K562 (cell line): Measurements from ENCODE around the gene BLCAP. TPM values are rescaled to one million over a fixed set of nuclear protein-coding genes. Genes with fewer than 3 reads are reported as not detected.

Source experiments
- ATAC-seq: fragments of 200-7000 bp; cut with Tn5 transposase; 3 replicates; pipeline ENCODE4 v1.9.1; 2020; ENCODE audit warnings: moderate library complexity
- BruUV-seq: library from RNA; stranded (reverse); fragments of 400-500 nt; replicated peaks from 2 replicates; lab custom pipeline; 2021; lab: Mats Ljungman, UMichigan
- CTCF ChIA-PET: fragments of 300-600 bp; formaldehyde crosslinking; extraction: SDS; loops from one replicate; lab custom pipeline; 2021; ENCODE audit warnings: low intra/inter-chr PET ratio; lab: Yijun Ruan, JAX
- POLR2A ChIA-PET: fragments of 300-600, 350-650 bp; sonication (Branson Sonifier 250); formaldehyde crosslinking; extraction: SDS; loops from one replicate; lab custom pipeline; 2021; ENCODE audit warnings: antibody characterized with exemption, inconsistent platforms; lab: Yijun Ruan, JAX
- DNase-seq, 4 experiments: peaks; one replicate each; pipeline versions ENCODE4 v3.0.0 to v3.0.0-alpha.2; 2011 to 2018; ENCODE audit warnings: low spot score in 3 of 4, mixed read lengths in 3 of 4; ENCODE audit errors: extremely low read depth in 1 of 4
- FAIRE-seq: peaks from 2 replicates; lab custom pipeline; 2011; peaks lifted over from hg19 to GRCh38; lab: Jason Lieb, UNC
- H2AFZ ChIP-seq: 2 replicates; pipeline ENCODE4 v1.6.0; 2011; ENCODE audit warnings: low read depth, low read length, control low read depth, inconsistent platforms
- H3K27ac ChIP-seq: fragments of 200-600 bp; 3 replicates; pipeline ENCODE4 v1.8.0; 2011; ENCODE audit warnings: low read depth, mild to moderate bottlenecking, control low read depth, inconsistent platforms, low read length, moderate library complexity, mixed read lengths; ENCODE audit errors: extremely low read depth
- H3K27me3 ChIP-seq, 2 experiments: fragments of 300-600 bp in 1 of 2; 2 replicates in 1 of 2; 3 replicates in 1 of 2; pipeline versions ENCODE4 v1.6.0 to v1.8.0; 2011; ENCODE audit warnings: inconsistent platforms in 2 of 2, low read length in 2 of 2, mild to moderate bottlenecking in 1 of 2, mixed read lengths in 1 of 2, moderate library complexity in 1 of 2; ENCODE audit not compliant: control insufficient read depth in 2 of 2, insufficient read depth in 2 of 2
- H3K36me3 ChIP-seq: fragments of 300-600 bp; 3 replicates; pipeline ENCODE4 v1.8.0; 2011; ENCODE audit warnings: mild to moderate bottlenecking, low read length, inconsistent platforms; ENCODE audit not compliant: control insufficient read depth, insufficient read depth
- H3K4me1 ChIP-seq, 2 experiments: fragments of 200-600 bp in 1 of 2; replicated peaks in 1 of 2; 2 replicates in 1 of 2; 3 replicates in 1 of 2; pipeline versions ENCODE4 v1.5.1 to v1.8.0; 2011; ENCODE audit warnings: inconsistent platforms in 2 of 2, low read length in 2 of 2, mild to moderate bottlenecking in 1 of 2, mixed read lengths in 1 of 2, moderate library complexity in 1 of 2; ENCODE audit not compliant: control insufficient read depth in 2 of 2, insufficient read depth in 2 of 2
- H3K4me2 ChIP-seq: 2 replicates; pipeline ENCODE4 v1.6.1; 2011; ENCODE audit warnings: low read length, control low read depth, inconsistent platforms, mixed read lengths; ENCODE audit not compliant: insufficient read depth
- H3K4me3 ChIP-seq: fragments of 200-600 bp; sonication (generic), shearing (Covaris generic); 2 replicates; pipeline ENCODE4 v1.5.1; 2016; ENCODE audit warnings: control low read depth, inconsistent platforms
- H3K79me2 ChIP-seq: fragments of 200-600 bp; 3 replicates; pipeline ENCODE4 v1.8.0; 2011; ENCODE audit warnings: low read length, inconsistent platforms; ENCODE audit not compliant: control insufficient read depth, insufficient read depth
- H3K9ac ChIP-seq, 2 experiments: 2 replicates each; pipeline versions ENCODE4 v1.6.0 to v1.6.1; 2011; ENCODE audit warnings: low read depth in 2 of 2, low read length in 2 of 2, control low read depth in 1 of 2, inconsistent platforms in 1 of 2, mild to moderate bottlenecking in 1 of 2, mixed read lengths in 1 of 2; ENCODE audit not compliant: insufficient read depth in 1 of 2
- H3K9me1 ChIP-seq: one replicate; pipeline ENCODE4 v1.6.0; 2011; ENCODE audit warnings: inconsistent platforms, mild to moderate bottlenecking, low read length, moderate library complexity; ENCODE audit not compliant: control insufficient read depth, insufficient read depth
- H3K9me3 ChIP-seq: replicated peaks from 2 replicates; pipeline ENCODE4 v1.5.1; 2011; ENCODE audit warnings: low read depth, low read length, inconsistent platforms; ENCODE audit not compliant: control insufficient read depth, insufficient read depth
- H4K20me1 ChIP-seq: replicated peaks from 2 replicates; pipeline ENCODE4 v1.6.1; 2011; ENCODE audit warnings: low read length, inconsistent platforms, mixed read lengths; ENCODE audit not compliant: control insufficient read depth, insufficient read depth
- CBFA2T3 ChIP-seq: fragments of 450-650 bp; IDR thresholded peaks from 2 replicates; pipeline ENCODE4 v1.6.1; 2017
- DACH1 ChIP-seq: fragments of 450-650 bp; IDR thresholded peaks from 2 replicates; pipeline ENCODE4 v1.6.1; 2018; ENCODE audit not compliant: partially characterized antibody
- FOXA3 ChIP-seq, 2 experiments: fragments of 450-650 bp in 1 of 2; sonication (generic) in 1 of 2; formaldehyde crosslinking; IDR thresholded peaks in 1 of 2; conservative IDR thresholded peaks in 1 of 2; 2 replicates each; pipeline versions ENCODE4 v1.4.0 to v1.8.0; 2020 to 2022; ENCODE audit warnings: mild to moderate bottlenecking in 2 of 2, missing genetic modification reagents in 1 of 2
- HLTF ChIP-seq: fragments of 450-650 bp; IDR thresholded peaks from 2 replicates; pipeline ENCODE4 v1.6.1; 2016
- KLF16 ChIP-seq: IDR thresholded peaks from 2 replicates; pipeline ENCODE4 v1.6.1; 2016; ENCODE audit warnings: antibody characterized with exemption
- MCM3 ChIP-seq: fragments of 450-650 bp; IDR thresholded peaks from 2 replicates; pipeline ENCODE4 v1.6.1; 2016
- RBM25 ChIP-seq: fragments of 200-400 bp; formaldehyde crosslinking; IDR thresholded peaks from 2 replicates; pipeline ENCODE4 v1.6.1; 2018; ENCODE audit warnings: low read length, low read depth, moderate library complexity; ENCODE audit not compliant: severe bottlenecking
- RCOR1 ChIP-seq, 2 experiments: IDR thresholded peaks; 2 replicates each; pipeline ENCODE4 v1.6.1; 2012; ENCODE audit warnings: low read depth in 2 of 2, low read length in 2 of 2, borderline replicate concordance in 1 of 2, improper control_type of control experiment in 1 of 2
- WGBS: fragments of 100-300 bp; shearing (Covaris generic); methylation state at CpG from one replicate; pipeline ENCODE4 v1.1.6; 2016; ENCODE audit warnings: low coverage, mixed read lengths; ENCODE audit not compliant: insufficient coverage; ENCODE audit errors: missing lambda C conversion rate; 5-methylcytosine and 5-hydroxymethylcytosine counted together
- in situ Hi-C: fragments of 300-500 bp; cut with MboI; formaldehyde crosslinking; loops from 4 replicates; pipeline ENCODE4 v1.15.0; 2018; ENCODE audit warnings: inconsistent platforms, mixed read lengths
- intact Hi-C: fragments of 100-400 bp; cut with micrococcal nuclease; formaldehyde crosslinking; loops from 2 replicates; pipeline ENCODE4 v1.14.2; 2022
- polyA plus RNA-seq, 8 experiments: library from polyadenylated mRNA; depleted of rRNA in 4 of 8; stranded (reverse) in 5 of 8; unstranded in 3 of 8; fragments of >200 nt; fragmentation: Nextera tagmentation in 2 of 8; fragmentation: Illumina TruSeq in 1 of 8; extraction: Ambion mirVana in 2 of 8; extraction: Trizol in 1 of 8; gene quantifications; 2 replicates each; pipeline versions ENCODE4 v1.2.1 to v1.2.3, GENCODE V29; 2011 to 2014; ENCODE audit warnings: inconsistent platforms in 1 of 8, missing spikeins in 1 of 8
- total RNA-seq, 7 experiments: library from RNA; depleted of rRNA in 6 of 7; stranded (reverse); fragments of >200 nt in 6 of 7; fragmentation: Illumina TruSeq in 2 of 7; extraction: Trizol in 2 of 7; gene quantifications; 2 replicates each; pipeline versions ENCODE4 v1.2.1 to v1.2.3, GENCODE V29; 2011 to 2021; ENCODE audit warnings: low replicate concordance in 1 of 7

Gene BLCAP
- total and polyA plus RNA-seq, 9 of the 15 experiments (the other 6 are each of a cell fraction or from before 2014, with no cell fraction given) = 16.9 to 41.5 (median 27.6) TPM

- Histone ChIP-seq H3K4me3 (no peak overlapping the region), H3K79me2 (no peaks in the 10 kb centered on the region), H3K9me3 (no peaks in the 10 kb centered on the region), H2AFZ (no peak overlapping the region), H3K36me3 (no peaks in the 10 kb centered on the region), H3K27ac (no peak overlapping the region), H4K20me1 (no peaks in the 10 kb centered on the region; the same call in 1 of the 2 replicates), H3K27me3 (peaks cover 4 to 10% of the 10 kb centered on the region in 2 experiments; a peak in 4 of 5 replicates), H3K9me1 (no peaks in the 10 kb centered on the region)
- no peak for FAIRE-seq
- ATAC-seq = no peak
- BruUV-seq = no TSS peak
- DNase-seq = peak in 1 of 4 experiments; percentile 38
- CTCF ChIA-PET = no interaction called here
- POLR2A ChIA-PET = no interaction called here
- peak; percentile 14; the same call in 1 of the 2 replicates for TF ChIP-seq KLF16
- TF ChIP-seq RCOR1 (IDR thresholded peaks at IDR 0.05; ENCODE audit: borderline replicate concordance in 1 of 2, low read depth in 2 of 2, low read length in 2 of 2) = 0 out of 4 replicates have a peak, but pooled peaks of 1 of the 2 experiments have one; percentile 10
- TF ChIP-seq FOXA3 (CRISPR knock-in tag; conservative IDR thresholded peaks at IDR 0.05 in 1 of 2, IDR thresholded peaks at IDR 0.05 in 1 of 2) = 0 out of 4 replicates have a peak, but pooled peaks of 1 of the 2 experiments have one; percentile 25
- peak; percentile 45 for TF ChIP-seq CBFA2T3
- no peak for TF ChIP-seq RBM25
- no peak for TF ChIP-seq MCM3
- TF ChIP-seq, all 486 proteins: peak for 4
- WGBS = 2% methylated on average over 5 of the region's 5 CpGs
- Histone ChIP-seq H3K4me1 (peaks cover 0 to 14% of the 10 kb centered on the region in 2 experiments; a peak in 3 of 5 replicates), H3K4me2 (no peak overlapping the region), H3K9ac (no peak overlapping the region)
- in situ Hi-C loops (no loop called here), intact Hi-C loops (no loop called here)
Measured at GRCh38 chr20:37540001-37540400, 12.3 kb upstream of the BLCAP start.

- no peak overlapping the region for H3K27ac ChIP-seq
- no peak overlapping the region for H3K4me2 ChIP-seq
- ATAC-seq (no peak), FAIRE-seq (no peak), DNase-seq (no peak)
- no peaks in the 10 kb centered on the region for H3K9me3 ChIP-seq
- CTCF ChIA-PET = no interaction called here
- no peaks in the 10 kb centered on the region for H3K9me1 ChIP-seq
- peak; percentile 91 for TF ChIP-seq DACH1
- no peak for TF ChIP-seq HLTF
- no peaks in the 10 kb centered on the region for H3K79me2 ChIP-seq
- H4K20me1 ChIP-seq = no peaks in the 10 kb centered on the region
- POLR2A ChIA-PET = interaction anchor here (0.6 kb wide), 2 partner anchors 12 to 274 kb away, joined by 4 read pairs; partner anchors contain the start of gene BLCAP
- H3K4me1 ChIP-seq = peaks cover 0 to 14% of the 10 kb centered on the region in 2 experiments; a peak in 3 of 5 replicates
- no peak overlapping the region for H2AFZ ChIP-seq
- H3K36me3 ChIP-seq = no peaks in the 10 kb centered on the region
- intact Hi-C loops = no loop called here
- 10% methylated on average over 4 of the region's 4 CpGs for WGBS
- no peak overlapping the region for H3K9ac ChIP-seq
- BruUV-seq = no TSS peak
- no peak overlapping the region for H3K4me3 ChIP-seq
- in situ Hi-C loops = loop anchor here (5.0 to 10.0 kb wide), 2 partner anchors 285 to 342 kb away; no protein-coding TSS in a partner anchor
- peaks cover 4 to 6% of the 10 kb centered on the region in 2 experiments; a peak in 4 of 5 replicates for H3K27me3 ChIP-seq
Measured at GRCh38 chr20:37539424-37539823, 11.7 kb upstream of the BLCAP start.
